ENCODE data around the gene ZNF469. TPM values are rescaled to one million over a fixed set of nuclear protein-coding genes. Genes with fewer than 3 reads are reported as not detected.

Gene ZNF469
- total RNA-seq, 1 donor from 2014 or later, result under 0.01 TPM

- FAIRE-seq, result no peak
- Histone ChIP-seq H3K36me3 (ENCODE audit: control insufficient read depth, insufficient read depth, low read length) (no peaks in the 10 kb centered on the region), H3K4me3 (ENCODE audit: low read depth, low read length) (no peak overlapping the region), H3K27me3 (ENCODE audit: control insufficient read depth, insufficient read depth, low read length) (no peaks in the 10 kb centered on the region)
- TF ChIP-seq, protein P1, sequence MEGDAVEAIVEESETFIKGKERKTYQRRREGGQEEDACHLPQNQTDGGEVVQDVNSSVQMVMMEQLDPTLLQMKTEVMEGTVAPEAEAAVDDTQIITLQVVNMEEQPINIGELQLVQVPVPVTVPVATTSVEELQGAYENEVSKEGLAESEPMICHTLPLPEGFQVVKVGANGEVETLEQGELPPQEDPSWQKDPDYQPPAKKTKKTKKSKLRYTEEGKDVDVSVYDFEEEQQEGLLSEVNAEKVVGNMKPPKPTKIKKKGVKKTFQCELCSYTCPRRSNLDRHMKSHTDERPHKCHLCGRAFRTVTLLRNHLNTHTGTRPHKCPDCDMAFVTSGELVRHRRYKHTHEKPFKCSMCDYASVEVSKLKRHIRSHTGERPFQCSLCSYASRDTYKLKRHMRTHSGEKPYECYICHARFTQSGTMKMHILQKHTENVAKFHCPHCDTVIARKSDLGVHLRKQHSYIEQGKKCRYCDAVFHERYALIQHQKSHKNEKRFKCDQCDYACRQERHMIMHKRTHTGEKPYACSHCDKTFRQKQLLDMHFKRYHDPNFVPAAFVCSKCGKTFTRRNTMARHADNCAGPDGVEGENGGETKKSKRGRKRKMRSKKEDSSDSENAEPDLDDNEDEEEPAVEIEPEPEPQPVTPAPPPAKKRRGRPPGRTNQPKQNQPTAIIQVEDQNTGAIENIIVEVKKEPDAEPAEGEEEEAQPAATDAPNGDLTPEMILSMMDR (IDR thresholded peaks at IDR 0.05; ENCODE audit: insufficient read depth, low read length, severe bottlenecking), result no peak
- no peak for DNase-seq (ENCODE audit: low read depth)
Observed at GRCh38 chr16:88353232-88353631, 29.5 kb upstream of the ZNF469 start.

- H3K4me3 ChIP-seq (ENCODE audit: low read depth, low read length), result no peak overlapping the region
- TF ChIP-seq, protein P1 (IDR thresholded peaks at IDR 0.05; ENCODE audit: insufficient read depth, low read length, severe bottlenecking), result no peak
- H3K27me3 ChIP-seq (ENCODE audit: control insufficient read depth, insufficient read depth, low read length), result no peaks in the 10 kb centered on the region
- DNase-seq (ENCODE audit: low read depth) (no peak), FAIRE-seq (no peak)
- no peaks in the 10 kb centered on the region for H3K36me3 ChIP-seq (ENCODE audit: control insufficient read depth, insufficient read depth, low read length)
Observed at GRCh38 chr16:88353691-88354090, 29.1 kb upstream of the ZNF469 start.

GRCh38 chr16:88354229-88355092 is 28.3 kb upstream of the ZNF469 start:
- FAIRE-seq (no peak), DNase-seq (ENCODE audit: low read depth) (no peak)
- no peaks in the 10 kb centered on the region for H3K36me3 ChIP-seq (ENCODE audit: control insufficient read depth, insufficient read depth, low read length)
- TF ChIP-seq, protein P1 (IDR thresholded peaks at IDR 0.05; ENCODE audit: insufficient read depth, low read length, severe bottlenecking), result no peak
- no peak overlapping the region for H3K4me3 ChIP-seq (ENCODE audit: low read depth, low read length)
- H3K27me3 ChIP-seq (ENCODE audit: control insufficient read depth, insufficient read depth, low read length), result no peaks in the 10 kb centered on the region

DNA sequence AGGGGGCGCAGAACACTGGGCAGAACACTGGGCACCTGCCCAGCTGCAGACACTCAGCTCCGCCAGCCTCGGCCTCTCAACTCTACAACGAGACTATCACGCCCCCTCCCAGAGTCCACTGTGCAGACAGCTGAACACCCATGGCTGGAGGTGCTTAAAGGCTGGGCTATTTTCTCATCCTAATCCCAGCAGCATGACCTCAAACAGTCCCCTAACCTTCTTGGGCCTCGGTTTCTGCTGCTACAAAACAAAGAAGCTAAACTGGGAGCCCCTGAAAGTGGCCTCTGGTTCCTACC is 27.7 kb upstream of the ZNF469 start:
- no peak for FAIRE-seq
- Histone ChIP-seq H3K27me3 (ENCODE audit: control insufficient read depth, insufficient read depth, low read length) (no peaks in the 10 kb centered on the region), H3K4me3 (ENCODE audit: low read depth, low read length) (no peak overlapping the region), H3K36me3 (ENCODE audit: control insufficient read depth, insufficient read depth, low read length) (no peaks in the 10 kb centered on the region)
- TF ChIP-seq, protein P1 (IDR thresholded peaks at IDR 0.05; ENCODE audit: insufficient read depth, low read length, severe bottlenecking), result no peak
- no peak for DNase-seq (ENCODE audit: low read depth)

- TF ChIP-seq, protein P1 (IDR thresholded peaks at IDR 0.05; ENCODE audit: insufficient read depth, low read length, severe bottlenecking), result no peak
- no peak overlapping the region for H3K4me3 ChIP-seq (ENCODE audit: low read depth, low read length)
- no peak for DNase-seq (ENCODE audit: low read depth)
- no peak for FAIRE-seq
- no peaks in the 10 kb centered on the region for H3K36me3 ChIP-seq (ENCODE audit: control insufficient read depth, insufficient read depth, low read length)
- H3K27me3 ChIP-seq (ENCODE audit: control insufficient read depth, insufficient read depth, low read length), result no peaks in the 10 kb centered on the region
Observed at GRCh38 chr16:88355389-88356123, 27.2 kb upstream of the ZNF469 start.

Measured in bronchial epithelial cell (primary cell).